OCI-LY1 (cell line): ENCODE measurements around the gene AQP7.

ENCODE experiments used
- H2AFZ ChIP-seq: fragments of 200-600 bp; sonication (generic), shearing (Covaris generic); 2 replicates; pipeline ENCODE4 v1.6.0; 2014; ENCODE audit warnings: antibody characterized with exemption, mild to moderate bottlenecking, low read length
- H3F3A ChIP-seq: fragments of 200-600 bp; sonication (generic), shearing (Covaris generic); 2 replicates; pipeline ENCODE4 v1.6.0; 2014; ENCODE audit warnings: mild to moderate bottlenecking, antibody characterized with exemption, low read length, moderate library complexity; ENCODE audit not compliant: insufficient read depth
- H3K27ac ChIP-seq: fragments of 200-600 bp; sonication (generic); 2 replicates; pipeline ENCODE4 v1.5.1; 2014; ENCODE audit warnings: low read length, mixed run types, mild to moderate bottlenecking, low read depth; ENCODE audit not compliant: poor library complexity, severe bottlenecking
- H3K27me3 ChIP-seq: fragments of 200-600 bp; sonication (generic); 2 replicates; pipeline ENCODE4 v1.6.0; 2014; ENCODE audit warnings: antibody characterized with exemption, mild to moderate bottlenecking, low read length, moderate library complexity; ENCODE audit not compliant: insufficient read depth
- H3K36me3 ChIP-seq: fragments of 200-600 bp; sonication (generic); 2 replicates; pipeline ENCODE4 v1.6.1; 2014; ENCODE audit warnings: mild to moderate bottlenecking, antibody characterized with exemption, low read length, moderate library complexity, mixed read lengths; ENCODE audit not compliant: insufficient read depth
- H3K4me1 ChIP-seq: fragments of 200-600 bp; sonication (generic); 2 replicates; pipeline ENCODE4 v1.5.1; 2014; ENCODE audit warnings: mild to moderate bottlenecking, low read length, moderate library complexity; ENCODE audit not compliant: insufficient read depth, severe bottlenecking
- H3K4me2 ChIP-seq: fragments of 200-600 bp; sonication (generic), shearing (Covaris generic); 2 replicates; pipeline ENCODE4 v1.6.1; 2014; ENCODE audit warnings: low read length
- H3K4me3 ChIP-seq: fragments of 200-600 bp; sonication (generic); 2 replicates; pipeline ENCODE4 v1.5.1; 2014; ENCODE audit warnings: low read length, low read depth, mild to moderate bottlenecking, mixed read lengths; ENCODE audit not compliant: poor library complexity, severe bottlenecking
- H3K79me2 ChIP-seq: fragments of 200-600 bp; shearing (Covaris generic); 2 replicates; pipeline ENCODE4 v1.6.1; 2016; ENCODE audit warnings: mixed run types, low read length, mixed read lengths; ENCODE audit not compliant: insufficient read depth
- H3K9ac ChIP-seq: fragments of 200-600 bp; sonication (generic), shearing (Covaris generic); 2 replicates; pipeline ENCODE4 v1.6.1; 2014; ENCODE audit warnings: mild to moderate bottlenecking, low read length, mixed read lengths
- H3K9me2 ChIP-seq: fragments of 200-600 bp; sonication (generic), shearing (Covaris generic); 2 replicates; pipeline ENCODE4 v1.6.1; 2014; ENCODE audit warnings: low read depth, mild to moderate bottlenecking, low read length, mixed read lengths
- H3K9me3 ChIP-seq: fragments of 200-600 bp; shearing (Covaris generic); 2 replicates; pipeline ENCODE4 v1.6.1; 2014; ENCODE audit warnings: low read length, mixed read lengths
- H4K20me1 ChIP-seq: fragments of 200-600 bp; sonication (generic), shearing (Covaris generic); 2 replicates; pipeline ENCODE4 v1.6.0; 2016; ENCODE audit warnings: mild to moderate bottlenecking, low read length; ENCODE audit not compliant: insufficient read depth
- CTCF ChIP-seq: fragments of 200-600 bp; sonication (generic), shearing (Covaris generic); IDR thresholded peaks from 2 replicates; pipeline ENCODE4 v1.5.1; 2017; ENCODE audit warnings: mild to moderate bottlenecking, antibody characterized with exemption, low read length, moderate library complexity, mixed read lengths
- EZH2 ChIP-seq: fragments of 200-600 bp; sonication (generic), shearing (Covaris generic); IDR thresholded peaks from 2 replicates; pipeline ENCODE4 v1.8.0; 2017; ENCODE audit warnings: borderline replicate concordance, mixed run types, mild to moderate bottlenecking, antibody characterized with exemption, low read length, moderate library complexity, mixed read lengths

AQP7 gene

GRCh38 chr9:33433871-33434270 is 31.5 kb upstream of the AQP7 start:
- Histone ChIP-seq H3F3A (no peaks in the 10 kb centered on the region), H3K4me3 (no peak overlapping the region), H3K9me2 (no peaks in the 10 kb centered on the region), H3K9me3 (no peaks in the 10 kb centered on the region), H3K4me2 (no peak overlapping the region), H3K27ac (no peak overlapping the region), H3K9ac (no peak overlapping the region), H3K79me2 (no peaks in the 10 kb centered on the region), H3K36me3 (no peaks in the 10 kb centered on the region), H3K27me3 (no peaks in the 10 kb centered on the region; the same call in 1 of the 2 replicates), H3K4me1 (no peaks in the 10 kb centered on the region), H4K20me1 (no peaks in the 10 kb centered on the region), H2AFZ (no peak overlapping the region)
- TF ChIP-seq CTCF (no peak), EZH2 (no peak)

GRCh38 chr9:33431420-33431819 is 29.1 kb upstream of the AQP7 start:
- Histone ChIP-seq H3K9me3 (no peaks in the 10 kb centered on the region), H3K79me2 (no peaks in the 10 kb centered on the region), H3K27ac (no peak overlapping the region), H3K9me2 (no peaks in the 10 kb centered on the region), H2AFZ (no peak overlapping the region), H4K20me1 (no peaks in the 10 kb centered on the region), H3K9ac (no peak overlapping the region), H3K27me3 (no peaks in the 10 kb centered on the region), H3K4me1 (no peaks in the 10 kb centered on the region), H3F3A (no peaks in the 10 kb centered on the region), H3K4me2 (no peak overlapping the region), H3K4me3 (no peak overlapping the region), H3K36me3 (no peaks in the 10 kb centered on the region)
- TF ChIP-seq EZH2 (no peak), CTCF (no peak)

GRCh38 chr9:33430942-33431341 is 28.6 kb upstream of the AQP7 start:
- no peak overlapping the region for H3K4me2 ChIP-seq
- no peaks in the 10 kb centered on the region for H3K79me2 ChIP-seq
- H3K4me3 ChIP-seq, result no peak overlapping the region
- no peak overlapping the region for H3K27ac ChIP-seq
- no peaks in the 10 kb centered on the region for H3K27me3 ChIP-seq
- H3F3A ChIP-seq, result no peaks in the 10 kb centered on the region
- no peak overlapping the region for H3K9ac ChIP-seq
- H3K9me3 ChIP-seq, result no peaks in the 10 kb centered on the region
- H4K20me1 ChIP-seq, result no peaks in the 10 kb centered on the region
- TF ChIP-seq CTCF (no peak), EZH2 (no peak)
- no peak overlapping the region for H2AFZ ChIP-seq
- no peaks in the 10 kb centered on the region for H3K4me1 ChIP-seq
- H3K9me2 ChIP-seq, result no peaks in the 10 kb centered on the region
- no peaks in the 10 kb centered on the region for H3K36me3 ChIP-seq
